NCI-H526 (cell line): ENCODE measurements around the gene PPARGC1A.

ENCODE experiments used
- DNase-seq, 2 experiments: peaks; one replicate each; lab custom pipeline; 2025; lab: John Stamatoyannopoulos, UW

The PPARGC1A gene

DNA sequence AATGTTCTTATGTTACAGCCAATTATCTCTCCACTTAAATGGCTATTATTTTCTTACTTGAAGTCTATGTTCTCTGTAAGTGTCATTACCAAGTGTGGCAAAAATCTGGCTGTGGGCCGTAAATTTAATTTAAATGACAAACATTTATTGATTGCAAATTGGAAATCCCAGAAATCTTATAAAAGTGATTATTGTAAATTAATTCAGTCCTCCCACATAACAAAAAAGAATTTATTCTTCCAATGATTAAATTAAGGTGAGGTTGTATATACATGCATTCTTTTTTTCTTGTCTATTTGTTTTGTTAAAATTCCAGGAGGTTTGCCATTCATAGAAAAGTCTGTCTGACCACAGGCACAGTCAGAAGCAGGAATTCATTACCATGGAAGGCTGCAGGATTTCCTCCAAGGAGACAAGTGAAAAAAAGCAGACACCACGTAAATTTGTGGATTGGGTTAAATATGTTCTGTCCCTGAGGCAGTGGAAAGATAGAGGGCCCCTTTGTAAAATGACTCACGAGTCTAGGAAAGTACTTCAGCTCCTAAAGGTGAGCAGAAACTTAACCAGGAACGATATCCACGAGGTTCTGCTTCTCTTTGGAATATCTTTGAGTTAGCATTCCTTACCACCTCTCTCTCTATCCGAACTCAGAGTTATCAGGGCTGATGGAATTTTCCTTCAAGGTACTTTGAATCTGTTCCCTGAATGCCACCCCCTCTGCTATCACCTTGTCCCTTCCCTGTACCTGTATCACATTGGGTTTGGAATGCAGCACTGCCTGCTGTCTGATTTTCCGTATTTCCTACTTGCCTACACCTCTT lies 10.7 kb downstream of the PPARGC1A start:
- DNase-seq = no peak

- no peak for DNase-seq
Observed at GRCh38 chr4:23878246-23878891, 11.5 kb downstream of the PPARGC1A start.

GRCh38 chr4:23877758-23878229 lies 12.1 kb downstream of the PPARGC1A start:
- no peak for DNase-seq

DNA sequence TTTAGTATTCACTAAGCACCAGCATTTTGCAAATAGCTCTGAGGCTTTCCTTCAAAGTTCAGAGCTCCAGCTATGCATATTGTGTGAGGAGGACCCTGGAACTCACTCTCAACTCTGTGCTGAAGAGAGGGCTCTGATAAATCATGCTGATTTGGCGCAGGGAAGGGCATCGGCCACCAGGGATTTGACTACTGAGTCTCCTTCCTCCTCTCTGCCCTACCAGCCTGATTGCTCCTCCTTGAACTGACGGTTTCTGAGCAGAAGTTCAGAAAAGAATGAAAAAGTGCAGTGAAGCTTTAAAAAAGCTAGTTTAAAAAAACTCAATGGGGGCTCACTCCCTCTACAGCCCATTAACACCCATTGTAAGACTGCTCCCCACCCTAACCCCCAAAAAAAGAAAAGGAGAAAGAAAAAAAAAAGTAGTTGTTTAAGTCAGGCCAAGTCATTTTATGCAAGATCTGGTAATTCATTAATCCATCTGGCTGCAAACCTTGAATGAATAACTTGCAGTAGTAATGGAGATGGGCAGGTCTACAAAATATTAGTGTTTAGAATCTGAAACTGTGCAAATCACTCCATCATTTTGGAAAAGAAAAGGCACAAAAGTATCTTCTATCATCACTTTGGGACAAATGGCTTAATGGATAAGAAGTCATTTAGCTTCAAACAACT lies 13.3 kb downstream of the PPARGC1A start:
- no peak for DNase-seq

DNA sequence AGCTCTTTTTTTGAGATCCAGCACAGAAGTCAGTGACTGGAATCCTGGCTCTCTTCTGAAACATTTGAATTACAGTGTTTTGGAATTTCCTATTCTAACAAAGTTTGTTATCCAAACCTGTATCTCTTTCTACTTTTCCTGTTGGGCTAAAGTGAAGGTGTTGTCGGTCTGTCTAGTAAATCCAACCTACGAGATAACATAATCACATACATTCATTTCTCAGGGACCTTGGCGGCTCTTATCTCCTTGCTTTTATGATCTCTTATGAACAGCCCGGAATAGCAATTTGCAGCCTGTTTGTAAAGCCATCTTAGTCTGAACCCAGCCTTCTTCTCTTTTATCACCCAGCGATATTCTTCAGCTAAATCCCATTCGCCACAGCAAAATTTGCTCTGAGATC lies 14.5 kb downstream of the PPARGC1A start:
- no peak for DNase-seq

DNA sequence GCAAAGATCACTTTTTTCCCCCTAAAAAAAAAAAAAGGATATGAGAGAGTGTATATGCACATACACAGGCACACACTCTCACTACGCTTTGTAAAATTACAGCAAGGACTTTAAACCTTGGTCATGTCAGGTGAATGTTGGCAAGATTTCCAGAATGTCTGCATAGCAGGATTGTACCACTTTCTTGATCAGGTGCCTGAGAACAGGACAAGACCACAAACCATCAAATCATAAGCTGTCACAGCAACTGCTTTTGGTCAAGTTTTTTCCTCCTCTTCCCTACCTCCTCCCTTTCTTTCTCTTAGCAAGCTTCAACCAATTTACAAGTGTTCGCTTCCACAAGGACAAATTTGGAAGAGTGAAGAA lies 15.3 kb downstream of the PPARGC1A start:
- no peak for DNase-seq

- no peak for DNase-seq
Observed at GRCh38 chr4:23873717-23874535, 15.9 kb downstream of the PPARGC1A start.

DNA sequence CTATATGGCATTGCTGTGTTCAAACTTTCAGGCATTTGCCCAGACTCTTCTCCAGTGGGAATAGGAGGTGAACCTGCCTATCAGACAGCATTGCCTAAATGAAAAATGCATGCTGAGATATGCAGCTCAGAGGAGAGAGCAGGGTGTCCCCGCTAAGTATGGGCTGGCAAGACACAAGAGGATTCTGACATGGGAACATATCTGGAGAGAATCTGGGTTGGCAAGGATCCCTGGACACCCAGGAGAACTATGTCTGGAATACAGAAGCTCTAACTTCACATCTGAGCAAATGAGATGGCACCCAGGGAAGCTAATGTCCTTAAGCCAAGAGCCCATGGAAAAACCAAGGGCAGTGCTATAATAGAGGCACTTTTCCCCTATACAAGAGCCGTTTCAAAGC lies 18.4 kb downstream of the PPARGC1A start:
- DNase-seq = no peak

GRCh38 chr4:23866450-23867075 lies 23.3 kb downstream of the PPARGC1A start:
- no peak for DNase-seq

- no peak for DNase-seq
Observed at GRCh38 chr4:23861897-23862296, 27.9 kb downstream of the PPARGC1A start.

DNA sequence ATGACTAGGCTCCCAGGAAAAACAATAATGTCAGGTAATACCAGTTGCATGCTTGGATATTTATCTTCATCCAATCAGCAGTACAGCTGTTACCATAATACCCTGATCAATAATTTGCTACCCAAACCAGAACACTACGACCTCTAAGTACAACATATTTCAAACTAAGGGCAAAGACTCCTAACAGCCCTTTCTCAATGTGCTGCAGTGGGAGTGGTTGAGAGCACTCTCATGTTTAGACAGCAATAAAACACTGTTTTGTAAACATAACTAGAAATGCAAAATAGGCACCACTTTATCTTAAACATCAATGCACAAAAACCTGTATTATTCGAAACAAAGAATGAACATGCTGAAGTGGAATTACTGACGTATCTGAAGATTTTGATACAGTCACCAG lies 28.9 kb downstream of the PPARGC1A start:
- no peak for DNase-seq

DNA sequence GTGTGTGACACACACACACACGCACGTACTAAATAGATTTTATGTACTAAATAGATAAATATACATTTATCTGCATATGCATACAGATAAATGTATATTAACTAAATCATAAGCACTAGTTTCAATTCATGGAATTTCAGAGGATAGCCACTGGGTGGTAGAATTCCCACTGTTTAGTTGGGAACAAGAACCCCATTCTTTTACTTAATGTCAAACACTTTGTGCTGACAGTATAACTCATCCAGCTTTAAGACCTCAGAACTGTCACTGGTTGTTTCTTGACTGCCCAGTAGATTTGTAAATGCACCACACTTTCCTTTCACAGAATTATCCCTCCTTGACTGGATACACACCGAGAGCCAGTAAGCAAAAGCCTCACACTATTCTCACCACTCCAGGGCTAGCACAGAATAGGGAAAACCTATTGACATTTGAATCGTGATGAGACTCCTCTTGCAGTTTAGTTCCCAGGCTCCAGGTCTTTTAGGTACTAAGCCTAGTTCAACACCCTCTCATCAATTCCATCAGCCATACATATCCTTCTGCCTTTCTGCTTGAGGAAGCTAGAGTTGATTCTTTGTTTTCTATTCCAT lies 32.4 kb downstream of the PPARGC1A start:
- DNase-seq = no peak

DNA sequence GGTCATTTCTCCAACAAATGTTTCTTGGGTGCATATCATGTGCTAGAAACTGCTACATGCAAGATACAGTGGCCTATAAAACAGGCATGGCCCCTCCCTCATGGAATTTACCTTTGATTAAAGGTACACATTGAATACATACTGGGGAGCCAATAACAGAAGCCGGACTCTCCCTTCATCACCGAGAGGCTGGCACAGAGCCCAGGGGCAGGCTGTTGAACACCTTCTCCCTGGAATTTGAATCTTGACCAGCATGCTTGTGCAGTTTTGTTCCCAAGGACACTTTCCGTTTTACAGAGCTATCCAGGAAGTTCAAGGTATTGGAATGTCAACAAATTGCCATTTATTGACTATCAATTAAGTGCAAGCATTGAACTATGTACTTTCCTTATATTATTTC lies 33.2 kb downstream of the PPARGC1A start:
- DNase-seq = no peak

DNA sequence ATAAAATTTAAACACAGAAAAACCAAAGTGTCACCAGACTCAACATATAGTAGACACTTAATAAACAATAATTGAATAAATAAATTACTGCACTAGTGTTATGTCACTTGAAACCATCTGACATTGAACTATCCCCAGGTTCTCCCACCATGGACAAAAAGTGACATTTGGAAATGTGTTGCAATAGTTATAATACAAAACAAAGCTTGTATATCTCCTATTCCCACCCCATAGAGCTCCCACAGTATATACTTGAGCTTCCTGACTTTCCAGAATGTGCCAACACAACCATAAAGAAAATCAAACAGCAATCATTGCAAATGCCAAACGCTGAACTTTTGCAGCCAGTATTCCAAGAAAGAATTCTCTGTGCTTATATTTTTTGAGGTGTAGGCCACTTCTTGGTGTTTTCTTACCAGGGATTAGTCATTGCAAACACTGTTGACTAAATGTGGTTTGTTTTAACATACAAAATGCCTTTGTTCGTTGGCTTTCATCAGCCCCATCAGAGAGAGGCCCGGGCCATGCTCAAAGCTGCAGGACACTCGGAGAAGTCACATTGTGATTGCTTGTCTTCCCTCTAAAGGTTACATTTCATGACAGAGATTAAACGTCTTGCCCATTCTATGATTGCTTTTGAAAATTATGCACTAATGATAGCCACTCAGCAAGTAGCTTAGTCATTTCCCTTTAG lies 33.8 kb downstream of the PPARGC1A start:
- DNase-seq = no peak

- no peak for DNase-seq
Observed at GRCh38 chr4:23853986-23854660, 35.7 kb downstream of the PPARGC1A start.

GRCh38 chr4:23851464-23851863 lies 38.4 kb downstream of the PPARGC1A start:
- DNase-seq = no peak

- no peak for DNase-seq
Observed at GRCh38 chr4:23847158-23847557, 42.7 kb downstream of the PPARGC1A start.

- no peak for DNase-seq
Observed at GRCh38 chr4:23844961-23845360, 44.9 kb downstream of the PPARGC1A start.

DNA sequence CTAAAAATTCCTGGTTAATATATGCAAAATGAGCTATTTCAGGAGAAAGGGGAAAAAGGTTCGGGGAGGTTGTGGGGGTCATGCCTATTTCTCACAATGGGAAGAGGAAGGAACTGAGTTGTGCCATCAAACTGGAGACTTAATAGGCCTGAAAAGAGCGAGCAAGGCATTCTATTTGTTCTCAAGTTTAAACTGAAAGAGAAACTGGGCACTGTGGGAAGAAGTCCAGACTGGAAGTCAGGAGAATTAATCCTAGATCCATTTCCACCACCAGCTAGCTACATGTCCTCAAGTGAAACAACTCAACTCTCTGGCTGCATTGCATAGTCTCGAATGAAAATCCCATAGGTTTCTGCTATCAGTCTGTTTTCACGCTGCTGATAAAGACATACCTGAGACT lies 50.6 kb downstream of the PPARGC1A start:
- DNase-seq = no peak

DNA sequence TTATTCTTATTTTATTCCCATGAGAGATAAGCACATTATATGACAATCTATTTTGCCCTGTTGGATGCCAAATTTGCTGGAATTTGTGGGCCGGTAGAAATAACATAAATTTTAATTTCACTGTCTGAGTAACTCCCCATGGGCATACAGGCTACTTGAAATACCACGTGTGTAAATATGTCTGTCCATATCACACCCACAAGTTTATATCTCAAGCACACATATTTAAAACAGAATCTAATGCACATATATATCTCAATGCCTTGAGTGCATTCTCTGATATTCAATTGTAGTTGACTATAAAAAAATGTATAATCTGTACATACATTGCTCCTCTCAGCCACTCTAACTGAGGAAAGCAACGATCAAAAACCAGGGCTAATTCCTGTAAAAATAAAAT lies 51.2 kb downstream of the PPARGC1A start:
- DNase-seq = no peak
